A549 treated with Hydrocortisone at 1 μM for 4 hours (cell line): Measurements from ENCODE around the gene KNSTRN. TPM values are rescaled to one million over a fixed set of nuclear protein-coding genes. Genes with fewer than 3 reads are reported as not detected.

ENCODE experiments used
- total RNA-seq: library from RNA; stranded (reverse); fragments of 200-300 nt; extraction: Qiagen RNA extraction; gene quantifications from 5 replicates; pipeline ENCODE4 v1.2.3, GENCODE V29; 2022

The KNSTRN gene
- total RNA-seq: 43.1 to 54.3 TPM (median 48.9 TPM) in 5 replicates

GRCh38 chr15:40382580-40383456 lies at the start of gene KNSTRN:
TSS of gene KNSTRN (plus strand) at chr15:40382721. CDS start at chr15:40382836, 115 bp downstream.

DNA sequence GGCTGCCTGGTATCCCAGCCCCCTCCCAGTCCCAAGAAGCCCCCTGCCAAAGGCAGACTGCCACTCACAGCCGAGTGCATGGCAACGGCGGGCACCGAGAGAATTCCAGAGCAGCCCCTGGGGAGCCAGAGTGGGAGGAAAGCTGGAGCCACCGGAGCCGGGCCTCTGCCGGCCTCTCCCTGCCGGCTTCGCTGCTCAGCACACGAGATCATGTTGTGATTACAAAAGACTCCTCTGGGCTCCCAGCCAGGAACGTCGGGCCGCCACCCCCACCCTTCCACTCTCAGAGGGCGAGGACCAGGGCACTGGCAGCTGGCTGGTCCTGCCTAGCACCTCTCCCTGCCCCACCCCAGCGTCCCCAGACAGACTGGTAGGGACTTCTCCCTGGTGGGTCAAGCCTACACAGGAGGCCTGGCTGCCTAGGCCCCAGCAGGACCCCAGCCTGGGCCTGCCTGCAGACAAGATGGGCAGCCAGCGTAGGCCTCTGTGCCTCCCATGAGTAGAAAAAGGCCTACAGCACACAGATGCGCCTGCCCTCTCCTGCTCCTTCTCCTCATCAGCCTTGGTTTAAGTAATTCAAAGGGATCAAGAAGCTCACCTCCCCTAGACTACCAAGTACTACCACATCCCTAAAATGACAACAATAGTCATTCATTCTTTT lies 41.7 kb upstream of the KNSTRN start, which contains the start of gene CCDC9B:
Gene CCDC9B, minus strand, starts transcription at position 200 of the 661 bp plus-strand sequence. Its CDS starts 120 bp downstream, at position 80.

DNA sequence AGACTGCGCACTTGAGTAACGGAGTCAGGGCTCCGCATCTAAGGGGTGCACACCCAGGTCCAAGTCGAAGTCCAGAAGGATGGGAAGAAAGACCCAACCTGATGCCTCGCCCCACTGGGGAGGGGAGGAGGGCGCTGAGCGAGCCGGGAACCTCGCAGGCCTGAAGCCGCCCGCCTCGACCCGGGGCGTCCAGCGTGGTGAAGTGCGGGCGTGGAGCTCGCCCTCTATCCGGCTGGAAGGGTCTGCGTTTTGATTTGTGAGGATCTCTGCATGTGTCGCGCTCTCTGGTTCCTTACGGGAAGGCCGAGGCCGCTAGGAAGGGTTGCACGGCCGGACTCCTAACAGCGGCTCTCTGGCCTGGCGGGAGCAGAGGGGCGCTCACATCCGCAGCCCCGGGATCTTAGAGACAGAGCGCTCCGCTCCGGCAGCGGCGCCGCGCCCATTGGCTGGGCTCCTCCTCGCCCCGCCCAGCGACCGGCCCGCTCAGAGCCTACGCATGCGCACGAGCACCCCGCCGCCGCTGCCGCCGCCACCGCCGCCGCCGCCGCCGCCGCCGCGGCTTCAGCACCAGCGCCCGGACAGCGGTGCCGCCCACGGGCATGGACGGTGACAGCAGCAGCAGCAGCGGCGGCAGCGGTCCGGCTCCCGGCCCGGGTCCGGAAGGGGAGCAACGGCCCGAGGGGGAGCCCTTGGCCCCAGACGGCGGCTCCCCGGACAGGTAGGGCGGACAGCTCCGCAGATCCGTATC lies 24.6 kb upstream of the KNSTRN start, which contains the start of gene DISP2:
Gene DISP2, plus strand, starts transcription at position 497 of the 748 bp plus-strand sequence. Its CDS starts 103 bp downstream, at position 600.

DNA sequence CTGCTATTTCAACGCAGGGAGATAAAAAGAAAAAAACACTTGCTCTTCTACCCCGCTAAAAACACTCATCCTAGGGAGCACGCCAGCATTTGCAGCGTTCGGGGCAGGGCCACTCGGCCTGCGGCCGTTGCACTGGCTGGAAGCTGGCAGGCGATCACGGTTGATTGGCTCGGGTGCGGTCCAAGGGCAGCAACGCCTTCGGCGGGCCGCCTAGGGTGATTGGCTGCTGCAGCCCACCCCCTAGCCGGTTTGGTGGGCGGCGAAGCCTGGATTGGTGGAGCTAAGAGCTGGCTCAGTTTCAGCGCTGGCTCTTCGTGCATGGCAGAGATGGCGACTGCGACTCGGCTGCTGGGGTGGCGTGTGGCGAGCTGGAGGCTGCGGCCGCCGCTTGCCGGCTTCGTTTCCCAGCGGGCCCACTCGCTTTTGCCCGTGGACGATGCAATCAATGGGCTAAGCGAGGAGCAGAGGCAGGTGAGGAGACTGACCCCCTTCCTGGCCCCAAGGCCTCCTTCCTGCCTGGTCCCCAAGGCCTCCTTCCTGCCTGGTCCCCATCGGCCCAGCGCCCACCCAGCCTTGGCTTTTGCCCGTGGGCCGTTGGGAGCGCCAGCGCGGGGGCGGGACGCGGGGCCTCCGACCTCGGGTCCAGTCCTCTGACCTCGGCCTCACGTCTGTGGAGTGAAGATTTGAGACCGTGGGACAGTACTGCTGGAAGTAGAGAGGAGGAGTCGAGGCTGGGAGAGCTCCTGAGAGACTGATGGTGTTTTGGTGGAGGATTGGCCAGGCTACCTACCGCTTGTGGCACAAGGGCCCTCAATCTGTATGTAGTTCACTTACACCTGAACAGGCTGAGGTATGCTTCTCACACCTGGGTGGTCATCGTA lies 23.2 kb downstream of the KNSTRN start, which contains the start of gene IVD:
Gene IVD, plus strand, starts transcription at position 295 of the 881 bp plus-strand sequence. Its CDS starts 33 bp downstream, at position 328.

GRCh38 chr15:40440743-40441564 lies 58.4 kb downstream of the KNSTRN start, which contains the start of gene BAHD1:
TSS of gene BAHD1 (plus strand) at chr15:40440953. CDS start at chr15:40458465, 17,512 bp downstream.

Other genes with a start within 250 kb of the KNSTRN start
- gene BUB1B, start 221.7 kb upstream of the KNSTRN start, total RNA-seq: 25.8 to 34.3 TPM (median 28.4 TPM) in 5 replicates
- 0.17 to 0.45 TPM (median 0.29 TPM) in 5 replicates for gene PAK6, start 143.7 kb upstream of the KNSTRN start, total RNA-seq
- 0.24 to 0.59 TPM (median 0.35 TPM) in 5 replicates for gene ANKRD63, start 99.7 kb upstream of the KNSTRN start, total RNA-seq
- 0.67 to 1.1 TPM (median 0.85 TPM) in 5 replicates for gene PLCB2, start 74.8 kb upstream of the KNSTRN start, total RNA-seq
- gene INAFM2, start 59.0 kb upstream of the KNSTRN start, total RNA-seq: 5.7 to 7.7 TPM (median 7.0 TPM) in 5 replicates
- gene CCDC9B, start 41.8 kb upstream of the KNSTRN start, total RNA-seq: 16.5 to 23.1 TPM (median 21.6 TPM) in 5 replicates
- gene PHGR1, start 31.7 kb upstream of the KNSTRN start, total RNA-seq: not detected in 5 replicates
- gene DISP2, start 24.5 kb upstream of the KNSTRN start, total RNA-seq: 1.1 to 2.2 TPM (median 1.9 TPM) in 5 replicates
- 12.3 to 14.0 TPM (median 12.8 TPM) in 5 replicates for gene IVD, start 23.1 kb downstream of the KNSTRN start, total RNA-seq
- 11.0 to 12.9 TPM (median 11.7 TPM) in 5 replicates for gene BAHD1, start 58.2 kb downstream of the KNSTRN start, total RNA-seq
- gene CHST14, start 88.3 kb downstream of the KNSTRN start, total RNA-seq: 15.6 to 20.6 TPM (median 19.3 TPM) in 5 replicates
- 13.0 to 21.9 TPM (median 14.0 TPM) in 5 replicates for gene CCDC32, start 182.3 kb downstream of the KNSTRN start, total RNA-seq
- gene RPUSD2, start 186.6 kb downstream of the KNSTRN start, total RNA-seq: 12.1 to 15.4 TPM (median 14.7 TPM) in 5 replicates
- gene KNL1, start 211.5 kb downstream of the KNSTRN start, total RNA-seq: 5.0 to 9.8 TPM (median 6.4 TPM) in 5 replicates